ENCODE data around the gene PVRIG.
"Not testable (repeated sequence)": the region's sequence is repeated elsewhere in the genome, so short reads cannot be mapped to it uniquely, and the experiment has no call there.

The PVRIG gene

DNA sequence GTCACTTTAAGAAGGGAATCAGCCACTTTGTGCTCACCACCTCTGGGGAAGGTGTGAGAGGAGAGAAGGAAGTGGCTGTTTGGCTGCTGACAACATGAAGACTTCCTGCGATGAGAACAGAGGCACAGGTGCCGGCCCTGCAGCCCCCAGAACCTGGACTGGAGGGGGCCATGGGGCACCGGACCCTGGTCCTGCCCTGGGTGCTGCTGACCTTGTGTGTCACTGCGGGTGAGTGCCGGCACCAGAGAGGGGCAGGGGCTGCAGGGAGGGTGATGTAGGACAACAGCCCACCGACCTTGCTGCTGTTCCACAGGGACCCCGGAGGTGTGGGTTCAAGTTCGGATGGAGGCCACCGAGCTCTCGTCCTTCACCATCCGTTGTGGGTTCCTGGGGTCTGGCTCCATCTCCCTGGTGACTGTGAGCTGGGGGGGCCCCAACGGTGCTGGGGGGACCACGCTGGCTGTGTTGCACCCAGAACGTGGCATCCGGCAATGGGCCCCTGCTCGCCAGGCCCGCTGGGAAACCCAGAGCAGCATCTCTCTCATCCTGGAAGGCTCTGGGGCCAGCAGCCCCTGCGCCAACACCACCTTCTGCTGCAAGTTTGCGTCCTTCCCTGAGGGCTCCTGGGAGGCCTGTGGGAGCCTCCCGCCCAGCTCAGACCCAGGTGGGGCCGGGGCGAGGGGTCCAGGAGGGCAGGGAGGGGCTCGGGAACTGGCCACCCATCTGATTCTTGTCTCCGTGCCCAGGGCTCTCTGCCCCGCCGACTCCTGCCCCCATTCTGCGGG is at the start of gene PVRIG:
PVRIG (plus strand) TSS at position 149 of the 785 bp plus-strand sequence; CDS start at position 171, 22 bp downstream.
- not testable (repeated sequence) for H3K27ac ChIP-seq

DNA sequence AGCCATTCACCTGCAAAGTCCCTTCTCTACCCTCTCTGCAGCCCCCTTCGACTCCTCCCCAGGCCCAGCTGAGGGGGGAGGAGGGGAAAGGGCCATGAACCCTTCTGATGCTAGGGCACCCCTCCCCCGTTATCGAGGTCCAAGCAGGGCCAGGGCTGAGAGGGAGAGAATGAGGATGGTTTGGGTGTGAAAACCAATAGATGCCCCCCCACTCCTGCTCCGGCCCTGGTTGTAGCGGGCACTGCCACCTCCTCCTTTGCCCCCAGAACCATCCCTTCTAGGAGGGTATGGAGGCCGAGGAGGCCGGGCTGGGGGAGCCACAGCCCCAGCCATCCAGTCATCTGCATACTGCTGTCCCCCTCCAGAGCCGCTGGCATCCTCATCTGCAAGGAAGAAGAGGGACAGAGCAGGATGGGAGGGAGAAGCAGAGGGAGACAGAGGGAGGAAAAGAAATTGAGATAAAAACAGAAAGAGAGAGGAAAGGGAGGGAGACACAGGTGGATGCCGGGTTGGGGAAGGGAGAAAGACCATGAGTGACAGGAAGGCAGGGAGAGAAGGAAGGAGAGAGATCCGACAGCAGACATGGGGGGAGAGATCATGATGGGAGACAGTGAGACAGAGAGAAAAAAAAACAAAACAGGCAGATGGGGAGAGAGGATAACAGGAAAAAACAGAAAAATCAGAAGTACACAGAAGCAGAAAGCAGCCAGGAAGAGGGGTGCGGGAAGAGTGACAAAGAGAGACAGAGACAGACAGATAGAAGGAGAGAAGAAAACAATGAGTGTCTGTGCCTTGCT is 49.5 kb upstream of the PVRIG start:
- no peak overlapping the region for H3K27ac ChIP-seq
- TF ChIP-seq, protein P1, sequence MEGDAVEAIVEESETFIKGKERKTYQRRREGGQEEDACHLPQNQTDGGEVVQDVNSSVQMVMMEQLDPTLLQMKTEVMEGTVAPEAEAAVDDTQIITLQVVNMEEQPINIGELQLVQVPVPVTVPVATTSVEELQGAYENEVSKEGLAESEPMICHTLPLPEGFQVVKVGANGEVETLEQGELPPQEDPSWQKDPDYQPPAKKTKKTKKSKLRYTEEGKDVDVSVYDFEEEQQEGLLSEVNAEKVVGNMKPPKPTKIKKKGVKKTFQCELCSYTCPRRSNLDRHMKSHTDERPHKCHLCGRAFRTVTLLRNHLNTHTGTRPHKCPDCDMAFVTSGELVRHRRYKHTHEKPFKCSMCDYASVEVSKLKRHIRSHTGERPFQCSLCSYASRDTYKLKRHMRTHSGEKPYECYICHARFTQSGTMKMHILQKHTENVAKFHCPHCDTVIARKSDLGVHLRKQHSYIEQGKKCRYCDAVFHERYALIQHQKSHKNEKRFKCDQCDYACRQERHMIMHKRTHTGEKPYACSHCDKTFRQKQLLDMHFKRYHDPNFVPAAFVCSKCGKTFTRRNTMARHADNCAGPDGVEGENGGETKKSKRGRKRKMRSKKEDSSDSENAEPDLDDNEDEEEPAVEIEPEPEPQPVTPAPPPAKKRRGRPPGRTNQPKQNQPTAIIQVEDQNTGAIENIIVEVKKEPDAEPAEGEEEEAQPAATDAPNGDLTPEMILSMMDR (IDR thresholded peaks at IDR 0.05): no peak
- no peak for TF ChIP-seq ZFX (IDR thresholded peaks at IDR 0.05; ENCODE audit: borderline replicate concordance)

DNA sequence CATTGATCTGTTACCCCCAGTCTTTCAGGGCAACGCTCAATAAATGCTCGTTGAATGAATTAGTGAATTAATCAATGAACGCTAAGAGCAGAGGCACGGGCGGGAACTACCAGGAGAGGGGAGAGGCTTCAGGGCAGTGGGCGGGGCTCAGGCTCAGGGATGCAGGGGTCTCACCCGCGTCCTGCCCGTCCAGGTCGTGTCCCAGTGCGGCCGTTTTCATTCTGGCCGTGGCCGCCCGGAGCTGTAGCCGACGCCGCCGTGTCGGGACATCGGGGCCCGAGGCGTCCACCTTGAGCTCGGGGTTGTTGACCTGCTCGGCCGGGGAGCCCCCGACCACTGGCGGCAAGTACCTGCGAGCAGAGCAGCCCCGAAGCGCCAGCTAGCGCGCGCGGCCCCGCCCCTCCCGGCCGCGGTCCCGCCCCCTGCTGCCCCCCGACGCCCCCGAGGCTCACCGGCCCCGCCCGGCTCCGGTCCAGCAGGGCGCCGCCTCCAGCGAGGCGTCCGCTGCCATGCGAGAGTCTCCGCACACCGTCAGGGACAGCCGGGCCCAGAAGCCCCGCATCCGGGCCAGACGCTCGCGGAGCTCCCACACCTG is 48.6 kb upstream of the PVRIG start:
- no peak overlapping the region for H3K27ac ChIP-seq

DNA sequence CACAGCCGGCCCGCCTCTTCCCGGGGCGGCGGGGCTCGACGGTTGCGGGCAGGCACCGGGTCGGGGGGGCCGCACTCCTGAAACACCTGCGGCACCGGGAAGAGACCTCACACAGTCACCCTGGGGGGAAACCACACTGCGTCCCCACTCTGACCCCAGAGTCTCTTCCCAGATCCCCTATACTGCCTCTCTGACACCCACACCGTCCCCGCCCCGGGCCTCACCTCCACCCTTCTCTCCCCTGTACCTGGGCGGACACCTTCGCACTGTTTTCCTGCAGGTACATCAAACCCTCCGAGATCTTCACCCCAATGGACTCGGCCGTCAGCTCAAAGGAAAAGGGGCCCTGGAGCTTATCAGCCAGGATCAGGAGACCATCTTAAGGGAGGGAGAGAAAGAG is 47.9 kb upstream of the PVRIG start:
- no peak overlapping the region for H3K27ac ChIP-seq
- TF ChIP-seq ZFX (IDR thresholded peaks at IDR 0.05; ENCODE audit: borderline replicate concordance): no peak
- TF ChIP-seq, protein P1 (IDR thresholded peaks at IDR 0.05): no peak

More for the DNA sequence above, 48.6 kb upstream of the PVRIG start:
- TF ChIP-seq, protein P1 (IDR thresholded peaks at IDR 0.05): no peak
- no peak for TF ChIP-seq ZFX (IDR thresholded peaks at IDR 0.05; ENCODE audit: borderline replicate concordance)

DNA sequence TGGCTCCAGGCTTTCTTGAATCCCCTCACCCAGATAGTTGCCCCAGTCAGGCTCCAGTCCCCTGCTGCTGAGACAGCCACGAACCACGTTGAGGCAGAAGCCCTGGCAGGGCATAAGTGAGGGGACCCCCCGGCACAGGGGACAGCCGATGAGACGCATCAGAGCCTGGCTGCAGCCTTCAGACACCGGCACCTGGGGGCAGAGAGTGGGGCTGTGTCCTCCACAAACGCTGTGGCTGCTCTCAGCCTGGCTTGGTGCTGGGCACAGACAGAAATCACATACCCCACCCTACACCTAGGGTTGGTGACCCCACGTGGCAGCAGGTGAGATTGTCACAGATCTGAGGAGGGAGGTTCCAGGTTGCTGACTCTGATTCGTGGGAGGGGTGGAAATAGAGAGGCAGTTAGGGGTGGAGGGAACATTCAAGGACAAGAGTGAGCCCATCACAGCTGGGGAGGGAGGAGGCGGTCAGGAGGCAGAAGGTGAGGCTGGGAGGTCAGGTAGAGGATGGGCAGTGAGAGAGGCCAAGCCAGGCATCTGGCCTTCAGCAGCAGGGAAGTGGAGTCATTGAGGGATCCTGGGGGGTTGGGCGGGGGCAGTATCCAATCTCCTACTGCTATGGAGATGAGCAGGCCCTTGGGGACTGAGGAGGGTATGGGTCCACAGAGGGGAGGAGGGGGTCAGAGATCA is 45.8 kb upstream of the PVRIG start:
- TF ChIP-seq, protein P1 (IDR thresholded peaks at IDR 0.05): no peak
- no peak for TF ChIP-seq ZFX (IDR thresholded peaks at IDR 0.05; ENCODE audit: borderline replicate concordance)
- no peak overlapping the region for H3K27ac ChIP-seq

DNA sequence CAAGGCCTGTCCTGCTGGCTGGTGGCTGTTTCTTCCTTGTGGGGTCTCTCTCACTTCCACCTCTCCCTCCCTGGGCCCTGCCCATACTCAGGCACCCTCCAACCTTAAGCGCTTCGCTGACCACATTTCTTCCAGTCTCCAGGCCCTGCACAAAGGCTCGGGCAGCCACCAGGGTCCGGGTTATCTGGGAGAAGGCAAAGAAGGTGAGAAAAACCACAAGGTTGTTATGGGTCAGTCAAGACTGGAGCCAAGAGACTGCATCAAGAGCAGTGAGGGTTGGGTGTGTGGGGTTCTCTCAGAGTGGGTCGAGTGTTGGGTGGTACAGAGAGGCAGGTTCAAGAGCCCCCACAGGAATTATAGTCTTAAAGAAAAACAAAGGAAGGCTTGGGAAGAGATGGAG is 45.2 kb upstream of the PVRIG start:
- TF ChIP-seq, protein P1 (IDR thresholded peaks at IDR 0.05): no peak
- no peak for TF ChIP-seq ZFX (IDR thresholded peaks at IDR 0.05; ENCODE audit: borderline replicate concordance)
- no peak overlapping the region for H3K27ac ChIP-seq

DNA sequence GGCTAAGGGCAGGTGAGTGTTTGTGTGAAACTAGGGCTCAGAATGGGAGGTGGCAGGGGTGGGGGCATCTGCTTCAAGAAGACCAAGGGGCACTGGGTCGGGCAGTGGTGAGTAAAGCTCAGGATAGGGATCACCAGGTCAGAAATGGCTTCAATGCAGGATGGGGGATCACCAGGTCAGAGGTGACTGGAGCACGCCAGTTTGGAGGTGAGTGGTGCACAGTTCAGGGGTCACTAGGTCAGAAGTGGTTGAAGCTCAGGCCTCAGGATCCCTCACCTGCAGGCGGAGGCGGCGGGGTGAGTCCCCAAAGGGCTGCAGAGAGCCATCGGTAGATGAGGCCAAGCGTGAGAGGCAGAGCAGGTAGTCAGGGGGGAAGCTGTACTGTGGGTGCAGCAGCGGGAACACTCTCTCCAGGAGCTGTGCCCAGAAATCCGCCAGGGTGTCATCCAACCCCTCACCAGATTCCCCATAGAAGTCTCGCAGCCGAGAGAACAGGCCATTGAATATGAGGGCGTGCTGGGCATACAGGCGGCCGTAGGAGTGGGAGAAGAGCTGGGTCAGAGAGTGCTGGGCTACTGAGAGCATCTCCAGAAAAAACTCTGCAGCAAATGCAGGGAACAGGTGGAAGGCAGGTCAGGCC is 44.3 kb upstream of the PVRIG start:
- no peak for TF ChIP-seq ZFX (IDR thresholded peaks at IDR 0.05; ENCODE audit: borderline replicate concordance)
- H3K27ac ChIP-seq: no peak overlapping the region
